ENCODE measurements around the gene ZNF76.

Gene ZNF76

GRCh38 chr6:35294308-35294945 lies 34.9 kb downstream of the ZNF76 start:
- H3K36me3 ChIP-seq (ENCODE audit: insufficient read depth, low read length): peaks cover 54% of the 10 kb centered on the region

DNA sequence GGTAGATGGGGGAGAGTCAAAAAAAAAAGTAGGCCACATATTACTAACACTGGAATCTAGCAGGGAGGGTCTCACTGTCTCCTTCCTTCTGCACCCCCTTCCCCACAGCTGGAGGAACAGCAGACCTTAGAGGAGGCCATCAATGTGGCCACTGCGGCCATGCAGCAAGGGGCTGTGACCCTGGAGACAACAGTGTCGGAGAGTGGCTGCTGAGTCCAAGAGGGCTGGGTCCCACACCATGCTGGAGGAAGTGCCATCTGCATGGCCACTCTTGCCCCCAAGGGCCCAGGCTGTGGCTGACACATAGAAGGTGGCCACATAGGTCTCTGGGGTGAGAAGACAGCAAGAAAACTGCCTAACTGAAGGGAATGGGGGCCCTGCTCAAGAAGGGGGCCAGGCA lies 35.5 kb downstream of the ZNF76 start:
- Histone ChIP-seq H3K36me3 (ENCODE audit: insufficient read depth, low read length) (peaks cover 48% of the 10 kb centered on the region), H3K9me3 (ENCODE audit: low read length) (no peaks in the 10 kb centered on the region), H3K4me1 (ENCODE audit: insufficient read depth, low read length) (peaks cover 13% of the 10 kb centered on the region), H3K27me3 (ENCODE audit: control insufficient read depth in 1 of 2, insufficient read depth in 2 of 2, low read length in 2 of 2) (no peaks in the 10 kb centered on the region), H3K4me3 (ENCODE audit: low read depth in 1 of 2, low read length in 2 of 2) (no peak overlapping the region), H3K9ac (ENCODE audit: low read length) (no peak overlapping the region), H3K27ac (ENCODE audit: low read depth, low read length) (no peak overlapping the region)

More at GRCh38 chr6:35294308-35294945, 34.9 kb downstream of the ZNF76 start:
- Histone ChIP-seq H3K4me1 (ENCODE audit: insufficient read depth, low read length) (peaks cover 13% of the 10 kb centered on the region), H3K4me3 (ENCODE audit: low read depth in 1 of 2, low read length in 2 of 2) (no peak overlapping the region), H3K27ac (ENCODE audit: low read depth, low read length) (no peak overlapping the region), H3K27me3 (ENCODE audit: control insufficient read depth in 1 of 2, insufficient read depth in 2 of 2, low read length in 2 of 2) (no peaks in the 10 kb centered on the region), H3K9ac (ENCODE audit: low read length) (no peak overlapping the region), H3K9me3 (ENCODE audit: low read length) (no peaks in the 10 kb centered on the region)

DNA sequence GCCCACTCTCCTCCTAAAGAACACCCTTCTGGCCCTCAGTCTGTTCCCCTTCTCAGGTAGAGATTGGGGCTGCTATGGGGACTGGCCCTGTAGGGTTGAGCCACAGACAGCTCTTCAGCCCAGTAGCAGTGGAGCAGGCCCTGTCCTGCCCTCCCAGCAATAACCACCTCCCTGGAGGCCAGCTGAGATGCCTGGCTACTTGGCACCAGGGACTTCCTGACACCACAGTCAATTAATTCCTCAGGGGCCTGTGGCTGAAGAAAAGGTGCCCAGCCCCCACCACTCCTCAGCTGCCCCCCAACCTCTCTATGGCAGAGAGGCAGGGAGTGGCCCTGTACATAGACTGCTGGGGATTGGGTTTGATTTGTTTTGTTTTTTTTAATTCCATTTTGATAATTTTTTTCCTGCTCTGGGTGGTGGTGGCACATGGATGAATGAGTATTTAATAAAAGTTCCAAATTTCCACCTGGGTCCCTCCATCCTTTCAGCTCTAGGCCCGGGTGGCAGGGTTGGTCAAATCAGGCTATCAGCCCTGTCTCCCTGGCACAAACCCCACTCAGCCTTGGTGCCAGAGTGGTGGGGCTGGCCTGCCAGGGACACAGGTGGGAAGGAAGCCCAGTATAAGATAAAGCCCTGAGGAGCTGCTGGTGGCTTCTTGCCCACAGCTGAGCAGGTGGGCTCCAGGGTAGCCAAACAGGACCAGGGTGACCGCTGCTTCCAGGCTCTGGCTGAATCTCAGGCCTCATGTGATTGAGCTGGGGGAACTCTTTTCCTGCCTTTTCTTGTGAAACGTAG lies 36.2 kb downstream of the ZNF76 start:
- no peaks in the 10 kb centered on the region for H3K9me3 ChIP-seq (ENCODE audit: low read length)
- H3K36me3 ChIP-seq (ENCODE audit: insufficient read depth, low read length): peaks cover 41% of the 10 kb centered on the region
- H3K27me3 ChIP-seq (ENCODE audit: control insufficient read depth in 1 of 2, insufficient read depth in 2 of 2, low read length in 2 of 2): no peaks in the 10 kb centered on the region
- no peak overlapping the region for H3K27ac ChIP-seq (ENCODE audit: low read depth, low read length)
- no peak overlapping the region for H3K4me3 ChIP-seq (ENCODE audit: low read depth in 1 of 2, low read length in 2 of 2)
- peaks cover 13% of the 10 kb centered on the region for H3K4me1 ChIP-seq (ENCODE audit: insufficient read depth, low read length)
- no peak overlapping the region for H3K9ac ChIP-seq (ENCODE audit: low read length)

DNA sequence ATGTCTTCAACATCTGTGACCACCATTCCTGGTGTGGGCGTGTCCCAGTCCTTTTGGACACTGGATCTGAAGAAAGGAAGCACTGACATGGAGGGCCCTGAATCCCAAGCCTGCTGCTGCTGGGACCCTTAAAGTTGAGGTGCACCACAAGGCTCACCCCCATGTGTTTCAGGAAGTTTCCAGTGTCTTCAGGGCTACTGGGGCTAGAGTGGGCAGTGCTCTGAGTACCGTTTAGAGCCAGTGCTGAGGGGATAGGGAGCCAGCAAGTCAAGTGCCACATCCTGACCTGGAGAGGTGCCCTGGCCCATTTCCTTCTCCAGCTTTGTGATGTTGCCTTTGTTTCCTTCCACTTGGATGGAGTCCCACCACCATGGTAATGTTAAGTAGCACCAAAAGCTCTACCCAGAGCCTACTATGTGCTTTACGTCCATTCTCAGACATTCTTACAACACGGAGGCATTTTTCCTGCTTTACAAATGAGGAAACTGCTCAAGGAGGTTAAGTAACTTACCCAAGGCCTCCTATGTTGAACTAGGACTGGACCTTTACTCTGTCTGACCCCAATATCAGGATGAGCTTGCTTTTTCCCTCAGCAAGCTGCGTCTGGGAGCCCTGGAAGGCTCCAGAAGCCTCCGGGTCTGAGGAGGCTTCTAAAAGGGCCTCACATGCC lies 37.5 kb downstream of the ZNF76 start:
- H3K4me3 ChIP-seq (ENCODE audit: low read depth in 1 of 2, low read length in 2 of 2): peak overlapping the region in 1 of 2 donors; percentile 53
- no peak overlapping the region for H3K27ac ChIP-seq (ENCODE audit: low read depth, low read length)
- no peaks in the 10 kb centered on the region for H3K27me3 ChIP-seq (ENCODE audit: control insufficient read depth in 1 of 2, insufficient read depth in 2 of 2, low read length in 2 of 2)
- peaks cover 29% of the 10 kb centered on the region for H3K36me3 ChIP-seq (ENCODE audit: insufficient read depth, low read length)
- no peaks in the 10 kb centered on the region for H3K9me3 ChIP-seq (ENCODE audit: low read length)
- H3K4me1 ChIP-seq (ENCODE audit: insufficient read depth, low read length): peaks cover 13% of the 10 kb centered on the region
- H3K9ac ChIP-seq (ENCODE audit: low read length): no peak overlapping the region

GRCh38 chr6:35297601-35298481 lies 38.3 kb downstream of the ZNF76 start, which contains the start of gene DEF6:
Gene DEF6, plus strand, starts transcription at chr6:35297818. Its CDS starts 39 bp downstream, at chr6:35297857.
- Histone ChIP-seq H3K27me3 (ENCODE audit: control insufficient read depth in 1 of 2, insufficient read depth in 2 of 2, low read length in 2 of 2) (no peaks in the 10 kb centered on the region), H3K27ac (ENCODE audit: low read depth, low read length) (peak within 1 kb of the TSS; percentile 6), H3K4me1 (ENCODE audit: insufficient read depth, low read length) (peaks cover 13% of the 10 kb centered on the region), H3K9ac (ENCODE audit: low read length) (no peak within 1 kb of the TSS), H3K9me3 (ENCODE audit: low read length) (no peaks in the 10 kb centered on the region), H3K36me3 (ENCODE audit: insufficient read depth, low read length) (peaks cover 21% of the 10 kb centered on the region), H3K4me3 (ENCODE audit: low read depth in 1 of 2, low read length in 2 of 2) (peak within 1 kb of the TSS in 1 of 2 donors; percentile 53)

- H3K4me1 ChIP-seq (ENCODE audit: insufficient read depth, low read length): peaks cover 13% of the 10 kb centered on the region
- peaks cover 13% of the 10 kb centered on the region for H3K36me3 ChIP-seq (ENCODE audit: insufficient read depth, low read length)
- no peak overlapping the region for H3K27ac ChIP-seq (ENCODE audit: low read depth, low read length)
- H3K9ac ChIP-seq (ENCODE audit: low read length): no peak overlapping the region
- H3K4me3 ChIP-seq (ENCODE audit: low read depth in 1 of 2, low read length in 2 of 2): peak overlapping the region in 1 of 2 donors; percentile 53
- H3K27me3 ChIP-seq (ENCODE audit: control insufficient read depth in 1 of 2, insufficient read depth in 2 of 2, low read length in 2 of 2): no peaks in the 10 kb centered on the region
- H3K9me3 ChIP-seq (ENCODE audit: low read length): no peaks in the 10 kb centered on the region
These were observed 39.1 kb downstream of the ZNF76 start for GRCh38 chr6:35298625-35299140.

DNA sequence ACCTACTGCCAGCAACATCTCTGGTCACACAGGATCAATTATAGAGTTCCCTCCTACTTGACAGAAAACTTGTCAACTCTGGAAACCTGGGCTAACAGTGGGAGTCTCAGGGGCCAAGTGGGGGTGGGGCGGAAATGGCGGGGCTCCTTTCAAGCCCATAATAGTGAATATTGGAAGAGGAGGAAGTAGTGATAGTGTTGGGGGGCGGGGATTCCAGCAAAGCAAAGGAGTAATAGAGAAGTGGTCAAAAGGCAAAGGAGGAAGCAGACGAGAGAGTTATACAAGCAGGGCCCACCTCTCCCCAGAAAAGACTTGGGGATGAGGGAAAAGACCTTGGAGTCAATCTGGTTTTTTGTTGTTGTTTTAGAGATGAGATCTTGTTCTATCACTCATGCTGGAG lies 40.1 kb downstream of the ZNF76 start:
- Histone ChIP-seq H3K36me3 (ENCODE audit: insufficient read depth, low read length) (peaks cover 7% of the 10 kb centered on the region), H3K9ac (ENCODE audit: low read length) (no peak overlapping the region), H3K4me3 (ENCODE audit: low read depth in 1 of 2, low read length in 2 of 2) (no peak overlapping the region), H3K27ac (ENCODE audit: low read depth, low read length) (no peak overlapping the region), H3K27me3 (ENCODE audit: control insufficient read depth in 1 of 2, insufficient read depth in 2 of 2, low read length in 2 of 2) (no peaks in the 10 kb centered on the region), H3K9me3 (ENCODE audit: low read length) (no peaks in the 10 kb centered on the region), H3K4me1 (ENCODE audit: insufficient read depth, low read length) (peaks cover 13% of the 10 kb centered on the region)

- no peak overlapping the region for H3K4me3 ChIP-seq (ENCODE audit: low read depth in 1 of 2, low read length in 2 of 2)
- H3K9me3 ChIP-seq (ENCODE audit: low read length): no peaks in the 10 kb centered on the region
- no peaks in the 10 kb centered on the region for H3K27me3 ChIP-seq (ENCODE audit: control insufficient read depth in 1 of 2, insufficient read depth in 2 of 2, low read length in 2 of 2)
- peaks cover 13% of the 10 kb centered on the region for H3K4me1 ChIP-seq (ENCODE audit: insufficient read depth, low read length)
- no peak overlapping the region for H3K9ac ChIP-seq (ENCODE audit: low read length)
- H3K27ac ChIP-seq (ENCODE audit: low read depth, low read length): no peak overlapping the region
- no peaks in the 10 kb centered on the region for H3K36me3 ChIP-seq (ENCODE audit: insufficient read depth, low read length)
These were observed 41.3 kb downstream of the ZNF76 start for GRCh38 chr6:35300848-35301247.

- Histone ChIP-seq H3K4me1 (ENCODE audit: insufficient read depth, low read length) (peaks cover 6% of the 10 kb centered on the region), H3K9ac (ENCODE audit: low read length) (no peak overlapping the region)
These were observed 43.2 kb downstream of the ZNF76 start for GRCh38 chr6:35302604-35303241.

DNA sequence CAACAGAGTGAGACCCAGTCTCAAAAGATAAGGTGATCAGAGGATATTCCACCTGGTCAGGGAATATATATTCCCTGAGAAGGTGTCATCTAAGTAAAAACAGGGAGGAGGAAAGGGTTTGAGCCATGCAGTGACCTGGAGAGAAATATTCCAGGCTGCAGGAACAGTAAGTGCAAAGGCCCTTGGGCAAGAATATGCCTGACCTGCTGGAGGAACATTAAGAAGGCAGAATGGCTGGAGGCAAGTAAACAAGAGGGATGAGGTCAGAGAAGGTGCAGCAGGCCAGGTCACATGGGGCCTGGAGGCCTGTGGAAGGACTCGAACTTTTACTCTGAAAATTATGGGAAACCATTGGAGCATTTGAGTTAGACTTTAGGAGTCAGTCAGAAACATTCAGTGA lies 44.8 kb downstream of the ZNF76 start:
- Histone ChIP-seq H3K9ac (ENCODE audit: low read length) (no peak overlapping the region), H3K27ac (ENCODE audit: low read depth, low read length) (no peak overlapping the region), H3K36me3 (ENCODE audit: insufficient read depth, low read length) (no peaks in the 10 kb centered on the region), H3K9me3 (ENCODE audit: low read length) (no peaks in the 10 kb centered on the region), H3K4me3 (ENCODE audit: low read depth in 1 of 2, low read length in 2 of 2) (no peak overlapping the region), H3K27me3 (ENCODE audit: control insufficient read depth in 1 of 2, insufficient read depth in 2 of 2, low read length in 2 of 2) (no peaks in the 10 kb centered on the region), H3K4me1 (ENCODE audit: insufficient read depth, low read length) (no peaks in the 10 kb centered on the region)

More at GRCh38 chr6:35302604-35303241, 43.2 kb downstream of the ZNF76 start:
- no peaks in the 10 kb centered on the region for H3K9me3 ChIP-seq (ENCODE audit: low read length)
- no peaks in the 10 kb centered on the region for H3K36me3 ChIP-seq (ENCODE audit: insufficient read depth, low read length)
- H3K27ac ChIP-seq (ENCODE audit: low read depth, low read length): no peak overlapping the region
- H3K4me3 ChIP-seq (ENCODE audit: low read depth in 1 of 2, low read length in 2 of 2): no peak overlapping the region
- no peaks in the 10 kb centered on the region for H3K27me3 ChIP-seq (ENCODE audit: control insufficient read depth in 1 of 2, insufficient read depth in 2 of 2, low read length in 2 of 2)
